MM.1S (cell line): Measurements from ENCODE around the gene A4GALT.

Experiments
- DNase-seq: peaks from one replicate; pipeline ENCODE4 v3.0.0-alpha.2; 2015
- H2AFZ ChIP-seq: fragments of 300-600 bp; sonication (generic); 2 replicates; pipeline ENCODE4 v1.6.0; 2016; ENCODE audit warnings: antibody characterized with exemption, low read length
- H3F3A ChIP-seq: fragments of 300-600 bp; sonication (generic); 2 replicates; pipeline ENCODE4 v1.6.1; 2016; ENCODE audit warnings: mild to moderate bottlenecking, antibody characterized with exemption, low read length, moderate library complexity, mixed read lengths; ENCODE audit not compliant: insufficient read depth
- H3K27ac ChIP-seq: fragments of 300-600 bp; sonication (generic); 2 replicates; pipeline ENCODE4 v1.5.1; 2016; ENCODE audit warnings: mild to moderate bottlenecking, low read length
- H3K27me3 ChIP-seq: fragments of 300-600 bp; sonication (generic); replicated peaks from 2 replicates; pipeline ENCODE4 v1.6.0; 2016; ENCODE audit warnings: low read length; ENCODE audit not compliant: insufficient read depth
- H3K36me3 ChIP-seq: fragments of 300-600 bp; sonication (generic); replicated peaks from 2 replicates; pipeline ENCODE4 v1.6.1; 2016; ENCODE audit warnings: mild to moderate bottlenecking, low read length, mixed read lengths; ENCODE audit not compliant: insufficient read depth
- H3K4me1 ChIP-seq: fragments of 300-600 bp; sonication (generic); 2 replicates; pipeline ENCODE4 v1.6.1; 2016; ENCODE audit warnings: low read length, mixed read lengths
- H3K4me2 ChIP-seq: fragments of 300-600 bp; sonication (generic); 2 replicates; pipeline ENCODE4 v1.6.0; 2016; ENCODE audit warnings: low read depth, low read length
- H3K4me3 ChIP-seq: fragments of 300-600 bp; sonication (generic); 2 replicates; pipeline ENCODE4 v1.5.1; 2016; ENCODE audit warnings: low read length, mixed read lengths
- H3K79me2 ChIP-seq: fragments of 300-600 bp; sonication (generic); 2 replicates; pipeline ENCODE4 v1.6.1; 2016; ENCODE audit warnings: mixed run types, low read length, mixed read lengths
- H3K9ac ChIP-seq: fragments of 300-600 bp; sonication (generic); 2 replicates; pipeline ENCODE4 v1.6.1; 2016; ENCODE audit warnings: low read length, mixed read lengths
- H3K9me2 ChIP-seq: fragments of 300-600 bp; sonication (generic); replicated peaks from 2 replicates; pipeline ENCODE4 v1.6.1; 2016; ENCODE audit warnings: mild to moderate bottlenecking, low read length, mixed read lengths; ENCODE audit not compliant: insufficient read depth
- H3K9me3 ChIP-seq: fragments of 300-600 bp; sonication (generic); replicated peaks from 2 replicates; pipeline ENCODE4 v1.6.1; 2016; ENCODE audit warnings: mild to moderate bottlenecking, low read length, mixed read lengths; ENCODE audit not compliant: insufficient read depth
- H4K20me1 ChIP-seq: fragments of 300-600 bp; sonication (generic); 2 replicates; pipeline ENCODE4 v1.6.1; 2016; ENCODE audit warnings: mild to moderate bottlenecking, low read length, moderate library complexity, mixed read lengths; ENCODE audit not compliant: insufficient read depth
- EZH2 ChIP-seq: fragments of 300-600 bp; sonication (generic); optimal IDR thresholded peaks from 2 replicates; pipeline ENCODE3; 2017; ENCODE audit warnings: low read depth, mild to moderate bottlenecking, antibody characterized with exemption, low read length, mixed read lengths
- EZH2phosphoT487 ChIP-seq: fragments of 300-600 bp; sonication (generic); IDR thresholded peaks from 2 replicates; pipeline ENCODE4 v1.6.1; 2018; ENCODE audit warnings: antibody characterized with exemption, low read length
- TF ChIP-seq, protein P1 (sequence below): fragments of 300-600 bp; sonication (generic); IDR thresholded peaks from 2 replicates; pipeline ENCODE4 v1.5.1; 2016; ENCODE audit warnings: antibody characterized with exemption, low read length, mixed read lengths

Gene A4GALT, protein sequence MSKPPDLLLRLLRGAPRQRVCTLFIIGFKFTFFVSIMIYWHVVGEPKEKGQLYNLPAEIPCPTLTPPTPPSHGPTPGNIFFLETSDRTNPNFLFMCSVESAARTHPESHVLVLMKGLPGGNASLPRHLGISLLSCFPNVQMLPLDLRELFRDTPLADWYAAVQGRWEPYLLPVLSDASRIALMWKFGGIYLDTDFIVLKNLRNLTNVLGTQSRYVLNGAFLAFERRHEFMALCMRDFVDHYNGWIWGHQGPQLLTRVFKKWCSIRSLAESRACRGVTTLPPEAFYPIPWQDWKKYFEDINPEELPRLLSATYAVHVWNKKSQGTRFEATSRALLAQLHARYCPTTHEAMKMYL

DNA sequence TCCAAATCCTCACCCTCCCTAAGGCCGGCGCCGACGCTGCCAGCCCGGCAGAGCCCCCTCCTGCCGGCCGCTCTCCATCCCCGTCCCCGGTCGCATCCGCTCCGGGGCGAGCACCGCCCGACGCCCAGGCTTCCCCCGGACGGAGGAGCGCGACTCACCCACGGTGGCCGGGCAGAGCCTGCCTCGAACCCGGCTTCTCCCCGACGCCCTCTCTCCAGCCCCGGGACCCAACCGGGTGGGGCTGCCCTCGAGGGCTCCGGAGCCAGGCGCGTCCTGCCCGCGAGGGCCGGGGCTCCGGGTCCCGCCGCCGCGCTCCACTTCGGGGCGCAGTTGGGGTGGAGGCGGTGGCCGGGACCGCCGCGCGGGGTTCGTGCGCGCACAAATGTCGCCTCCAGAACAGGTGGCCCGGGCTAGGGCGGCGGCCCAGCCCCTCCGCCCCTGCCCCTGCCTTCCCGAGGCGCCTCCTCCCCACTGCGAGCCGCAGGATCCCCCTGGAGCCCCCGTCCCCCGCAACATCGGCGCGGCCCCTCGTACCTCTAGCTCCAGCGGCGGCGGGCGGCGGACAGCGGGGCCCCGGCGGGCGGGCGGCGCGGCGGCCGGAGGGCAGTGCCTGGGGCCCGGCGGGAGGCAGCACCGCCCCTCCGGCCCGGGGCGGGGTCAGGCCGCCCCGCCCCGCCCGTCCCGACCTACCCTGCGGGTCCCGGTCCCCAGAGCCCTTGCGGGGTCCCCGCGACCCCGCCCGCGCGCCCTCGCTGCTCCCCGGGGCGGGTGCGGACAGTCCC lies at the start of gene A4GALT:
Gene A4GALT, minus strand, starts transcription at position 608 of the 782 bp plus-strand sequence. CDS start 26,919 bp downstream, outside the sequence.
- Histone ChIP-seq H3K27ac (no peak within 1 kb of the TSS), H3K4me2 (peak within 1 kb of the TSS; percentile 77; the same call in 1 of the 2 replicates), H3K4me1 (peaks cover 23% of the 10 kb centered on the region), H3K9ac (peak within 1 kb of the TSS; percentile 4; the same call in 1 of the 2 replicates), H4K20me1 (no peaks in the 10 kb centered on the region), H2AFZ (0 out of 2 replicates have a peak within 1 kb of the TSS, but pooled peaks have one; percentile 35), H3K27me3 (peaks cover 33% of the 10 kb centered on the region), H3K36me3 (no peaks in the 10 kb centered on the region), H3K79me2 (no peaks in the 10 kb centered on the region), H3K9me2 (no peaks in the 10 kb centered on the region), H3K9me3 (no peaks in the 10 kb centered on the region), H3K4me3 (peak within 1 kb of the TSS; percentile 53), H3F3A (peaks cover 20% of the 10 kb centered on the region)
- TF ChIP-seq, protein P1, sequence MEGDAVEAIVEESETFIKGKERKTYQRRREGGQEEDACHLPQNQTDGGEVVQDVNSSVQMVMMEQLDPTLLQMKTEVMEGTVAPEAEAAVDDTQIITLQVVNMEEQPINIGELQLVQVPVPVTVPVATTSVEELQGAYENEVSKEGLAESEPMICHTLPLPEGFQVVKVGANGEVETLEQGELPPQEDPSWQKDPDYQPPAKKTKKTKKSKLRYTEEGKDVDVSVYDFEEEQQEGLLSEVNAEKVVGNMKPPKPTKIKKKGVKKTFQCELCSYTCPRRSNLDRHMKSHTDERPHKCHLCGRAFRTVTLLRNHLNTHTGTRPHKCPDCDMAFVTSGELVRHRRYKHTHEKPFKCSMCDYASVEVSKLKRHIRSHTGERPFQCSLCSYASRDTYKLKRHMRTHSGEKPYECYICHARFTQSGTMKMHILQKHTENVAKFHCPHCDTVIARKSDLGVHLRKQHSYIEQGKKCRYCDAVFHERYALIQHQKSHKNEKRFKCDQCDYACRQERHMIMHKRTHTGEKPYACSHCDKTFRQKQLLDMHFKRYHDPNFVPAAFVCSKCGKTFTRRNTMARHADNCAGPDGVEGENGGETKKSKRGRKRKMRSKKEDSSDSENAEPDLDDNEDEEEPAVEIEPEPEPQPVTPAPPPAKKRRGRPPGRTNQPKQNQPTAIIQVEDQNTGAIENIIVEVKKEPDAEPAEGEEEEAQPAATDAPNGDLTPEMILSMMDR: no peak
- TF ChIP-seq EZH2phosphoT487 (no peak), EZH2 (no peak)
- DNase-seq: no peak

DNA sequence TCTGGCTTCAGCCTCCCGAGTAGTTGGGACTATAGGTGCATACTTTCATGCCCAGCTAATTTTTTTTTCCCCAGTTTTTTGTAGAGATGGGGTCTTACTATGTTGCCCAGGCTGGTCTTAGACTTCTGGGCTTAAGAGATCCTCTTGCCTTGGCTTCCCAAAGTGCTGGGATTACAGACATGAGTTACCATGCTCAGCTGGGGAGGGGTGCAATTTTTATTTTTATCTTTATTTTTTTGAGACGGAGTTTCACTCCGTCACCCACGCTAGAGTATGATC lies 49.7 kb upstream of the A4GALT start:
- Histone ChIP-seq H3K27ac (no peak overlapping the region), H3K4me2 (no peak overlapping the region), H3K79me2 (no peaks in the 10 kb centered on the region), H3K27me3 (peaks cover 18% of the 10 kb centered on the region), H2AFZ (no peak overlapping the region), H3K4me1 (no peaks in the 10 kb centered on the region), H3K9me2 (no peaks in the 10 kb centered on the region), H4K20me1 (no peaks in the 10 kb centered on the region), H3K4me3 (no peak overlapping the region), H3K9ac (no peak overlapping the region), H3F3A (no peaks in the 10 kb centered on the region), H3K36me3 (no peaks in the 10 kb centered on the region), H3K9me3 (no peaks in the 10 kb centered on the region)
- no peak for TF ChIP-seq EZH2phosphoT487
- TF ChIP-seq EZH2: no peak
- TF ChIP-seq, protein P1: no peak
- no peak for DNase-seq

DNA sequence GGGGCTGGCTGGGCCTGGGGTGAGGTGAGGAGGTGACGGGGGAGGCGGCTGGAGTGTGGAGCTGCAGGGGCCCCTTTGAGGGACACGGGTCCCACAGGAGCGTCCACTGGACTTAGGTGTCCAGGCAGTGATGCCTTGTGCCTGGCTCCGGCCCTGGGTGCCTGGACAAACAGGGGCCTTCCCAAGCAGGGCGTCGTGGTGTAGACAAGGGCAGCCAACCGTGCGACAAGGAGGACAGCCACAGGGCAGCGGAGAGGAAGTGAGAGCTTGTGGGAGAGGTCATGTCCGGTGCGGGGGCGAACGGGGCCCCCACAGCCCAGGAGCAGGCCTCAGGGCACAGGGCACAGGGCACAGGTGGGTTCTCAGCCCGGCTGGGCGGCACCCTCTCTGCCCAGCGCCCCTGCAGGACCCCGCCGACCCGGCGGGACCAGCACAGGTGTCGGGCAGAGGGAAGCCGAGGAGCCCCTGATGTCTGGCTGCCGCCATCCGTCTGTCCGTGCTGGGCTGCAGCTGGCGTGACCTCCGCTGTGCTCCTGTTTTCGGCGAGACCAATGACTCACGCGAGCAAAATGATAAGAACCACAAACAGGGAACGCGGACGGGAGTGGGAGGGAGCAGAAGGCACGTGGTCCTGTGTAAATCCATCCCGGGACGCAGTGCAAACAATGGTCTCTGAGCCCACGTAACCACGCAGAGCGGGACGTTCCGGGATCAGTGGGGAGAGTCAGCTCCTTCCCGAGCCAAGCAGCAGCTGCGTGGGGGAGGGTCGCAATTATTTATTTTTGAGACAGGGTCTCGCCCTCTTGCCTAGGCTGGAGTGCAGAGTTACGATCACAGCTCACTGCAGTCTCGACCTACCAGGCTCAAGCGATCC lies 49.1 kb upstream of the A4GALT start:
- no peaks in the 10 kb centered on the region for H3K36me3 ChIP-seq
- no peaks in the 10 kb centered on the region for H3F3A ChIP-seq
- no peaks in the 10 kb centered on the region for H4K20me1 ChIP-seq
- no peak for DNase-seq
- H3K9me3 ChIP-seq: no peaks in the 10 kb centered on the region
- no peaks in the 10 kb centered on the region for H3K9me2 ChIP-seq
- H3K4me3 ChIP-seq: no peak overlapping the region
- H3K4me2 ChIP-seq: peak overlapping the region; percentile 24; the same call in 1 of the 2 replicates
- H2AFZ ChIP-seq: peak overlapping the region; percentile 38; the same call in 1 of the 2 replicates
- H3K27ac ChIP-seq: no peak overlapping the region
- TF ChIP-seq, protein P1: no peak
- no peak for TF ChIP-seq EZH2phosphoT487
- no peak for TF ChIP-seq EZH2
- H3K79me2 ChIP-seq: no peaks in the 10 kb centered on the region
- peaks cover 18% of the 10 kb centered on the region for H3K27me3 ChIP-seq
- no peaks in the 10 kb centered on the region for H3K4me1 ChIP-seq
- H3K9ac ChIP-seq: no peak overlapping the region
